ENCODE results near the gene PRAC1. TPM values are rescaled to one million over a fixed set of nuclear protein-coding genes. Genes with fewer than 3 reads are reported as not detected.

PRAC1 gene
- polyA plus RNA-seq, 1 of the 3 experiments (the other 2 are of a cell fraction): not detected

DNA sequence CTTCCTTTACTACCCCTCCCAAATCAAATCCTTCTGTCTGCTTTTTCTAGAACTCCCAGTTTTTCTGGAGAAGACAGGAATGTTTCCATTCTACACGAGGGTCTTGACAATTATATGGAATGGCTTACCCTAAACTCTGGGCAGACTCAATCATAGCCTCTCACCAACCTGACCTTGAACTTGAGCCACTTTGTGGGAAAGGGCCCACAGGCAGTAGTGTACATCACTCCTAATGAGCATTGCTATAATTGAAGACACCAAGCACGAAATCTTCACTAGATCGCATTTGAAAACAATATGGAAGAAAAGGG, 7.9 kb upstream of the PRAC1 start:
- POLR2A ChIA-PET: no interaction called here
- H3F3A ChIP-seq (replicated peaks; ENCODE audit: insufficient read depth): no peaks in the 10 kb centered on the region
- DNase-seq: no peak

DNA sequence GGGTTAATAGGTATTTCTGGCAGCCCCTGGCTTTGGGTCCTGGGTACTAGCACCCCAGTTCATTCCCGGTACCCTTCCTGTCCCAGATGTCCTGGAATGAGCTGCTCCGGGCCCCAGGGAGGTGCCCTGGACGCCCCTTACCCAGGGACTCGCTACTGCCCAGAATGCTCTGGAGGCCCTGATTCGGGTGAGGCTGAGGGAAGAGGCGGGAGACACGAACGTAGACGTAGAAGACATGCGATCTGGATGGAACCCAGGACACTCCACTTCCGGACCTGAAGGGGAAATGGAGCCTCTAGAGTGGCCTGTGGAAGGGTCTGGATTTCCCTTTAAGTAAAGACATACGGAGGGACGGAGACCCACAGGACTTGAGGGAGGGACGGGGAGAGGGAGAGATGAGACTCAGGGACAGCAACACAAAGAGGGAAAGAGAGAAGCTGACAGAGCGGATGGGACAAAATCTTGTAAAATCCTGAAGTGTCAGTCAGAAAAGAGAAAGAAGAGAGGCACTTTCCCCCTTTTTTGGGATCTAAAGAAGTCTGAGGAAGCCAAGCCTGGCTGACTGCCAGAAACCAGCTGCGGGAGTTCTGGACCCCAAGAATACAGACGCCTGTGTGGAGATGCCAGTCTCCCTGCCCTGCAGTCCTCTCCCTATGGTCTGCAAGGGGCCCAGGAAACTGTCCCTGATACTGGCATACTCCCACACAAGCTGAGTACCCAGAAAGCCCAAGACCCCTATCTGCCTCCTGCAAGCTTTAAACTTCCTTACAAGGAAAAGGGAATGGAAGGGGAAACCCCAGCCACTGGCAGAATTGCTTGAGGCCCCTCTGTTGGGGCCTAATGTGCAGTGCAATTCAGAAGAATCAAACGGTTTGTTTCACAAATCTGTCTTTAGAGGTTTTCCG, 7.3 kb upstream of the PRAC1 start:
- Histone ChIP-seq H3K27me3 (ENCODE audit: insufficient read depth) (peaks cover 99% of the 10 kb centered on the region), H3K4me2 (no peak overlapping the region), H3F3A (replicated peaks; ENCODE audit: insufficient read depth) (no peaks in the 10 kb centered on the region), H3K27ac (ENCODE audit: low read depth in 2 of 2, low read length in 1 of 2) (no peak overlapping the region), H3K4me1 (ENCODE audit: control insufficient read depth in 1 of 2, insufficient read depth in 2 of 2, low read depth in 1 of 2, low read length in 1 of 2) (no peaks in the 10 kb centered on the region), H3K36me3 (replicated peaks in 1 of 2; ENCODE audit: control insufficient read depth in 1 of 2, insufficient read depth in 2 of 2, low read length in 1 of 2) (no peaks in the 10 kb centered on the region), H4K20me1 (ENCODE audit: insufficient read depth) (no peaks in the 10 kb centered on the region), H2AFZ (ENCODE audit: low read depth) (no peak overlapping the region), H3K4me3 (ENCODE audit: low read depth in 2 of 2, low read length in 1 of 2) (no peak overlapping the region), H3K9me3 (no peaks in the 10 kb centered on the region), H3K9me2 (no peaks in the 10 kb centered on the region), H3K9ac (no peak overlapping the region), H3K79me2 (ENCODE audit: insufficient read depth) (no peaks in the 10 kb centered on the region)
- POLR2A ChIA-PET: no interaction called here
- no peak for DNase-seq
- TF ChIP-seq RAD21 (IDR thresholded peaks at IDR 0.05; ENCODE audit: low read length) (no peak), EZH2phosphoT487 (IDR thresholded peaks at IDR 0.05; ENCODE audit: borderline replicate concordance, low read depth) (peak; percentile 25; the same call in 1 of the 2 replicates)
- CTCF ChIA-PET: interaction anchor here (1.6 to 13.9 kb wide), 2 partner anchors 58 to 152 kb away, joined by 4 to 328 read pairs; no protein-coding TSS in a partner anchor
- 13% methylated on average over 19 of the region's 19 CpGs for WGBS (ENCODE audit: low lambda C conversion rate)

More for the DNA sequence above, 7.9 kb upstream of the PRAC1 start:
- H3K4me2 ChIP-seq: no peak overlapping the region
- CTCF ChIA-PET: interaction anchor here (3.8 to 13.9 kb wide), 2 partner anchors 148 to 151 kb away, joined by 25 to 328 read pairs; no protein-coding TSS in a partner anchor
- no peaks in the 10 kb centered on the region for H3K36me3 ChIP-seq (replicated peaks in 1 of 2; ENCODE audit: control insufficient read depth in 1 of 2, insufficient read depth in 2 of 2, low read length in 1 of 2)
- H3K4me3 ChIP-seq (ENCODE audit: low read depth in 2 of 2, low read length in 1 of 2): no peak overlapping the region
- no peak overlapping the region for H3K9ac ChIP-seq
- peaks cover 99% of the 10 kb centered on the region for H3K27me3 ChIP-seq (ENCODE audit: insufficient read depth)
- H3K4me1 ChIP-seq (ENCODE audit: control insufficient read depth in 1 of 2, insufficient read depth in 2 of 2, low read depth in 1 of 2, low read length in 1 of 2): no peaks in the 10 kb centered on the region
- TF ChIP-seq MXI1 (IDR thresholded peaks at IDR 0.05; ENCODE audit: low read depth, low read length): no peak
- no peak for TF ChIP-seq ELF1 (IDR thresholded peaks at IDR 0.05)
- TF ChIP-seq YY1 (IDR thresholded peaks at IDR 0.05; ENCODE audit: low read depth): no peak
- TF ChIP-seq, protein P1, sequence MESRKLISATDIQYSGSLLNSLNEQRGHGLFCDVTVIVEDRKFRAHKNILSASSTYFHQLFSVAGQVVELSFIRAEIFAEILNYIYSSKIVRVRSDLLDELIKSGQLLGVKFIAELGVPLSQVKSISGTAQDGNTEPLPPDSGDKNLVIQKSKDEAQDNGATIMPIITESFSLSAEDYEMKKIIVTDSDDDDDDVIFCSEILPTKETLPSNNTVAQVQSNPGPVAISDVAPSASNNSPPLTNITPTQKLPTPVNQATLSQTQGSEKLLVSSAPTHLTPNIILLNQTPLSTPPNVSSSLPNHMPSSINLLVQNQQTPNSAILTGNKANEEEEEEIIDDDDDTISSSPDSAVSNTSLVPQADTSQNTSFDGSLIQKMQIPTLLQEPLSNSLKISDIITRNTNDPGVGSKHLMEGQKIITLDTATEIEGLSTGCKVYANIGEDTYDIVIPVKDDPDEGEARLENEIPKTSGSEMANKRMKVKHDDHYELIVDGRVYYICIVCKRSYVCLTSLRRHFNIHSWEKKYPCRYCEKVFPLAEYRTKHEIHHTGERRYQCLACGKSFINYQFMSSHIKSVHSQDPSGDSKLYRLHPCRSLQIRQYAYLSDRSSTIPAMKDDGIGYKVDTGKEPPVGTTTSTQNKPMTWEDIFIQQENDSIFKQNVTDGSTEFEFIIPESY (IDR thresholded peaks at IDR 0.05; ENCODE audit: borderline replicate concordance, low read depth): no peak
- no peak for TF ChIP-seq TCF12 (IDR thresholded peaks at IDR 0.05)
- no peak for TF ChIP-seq TEAD4 (IDR thresholded peaks at IDR 0.05; ENCODE audit: borderline replicate concordance, insufficient read depth)
- TF ChIP-seq SMC3 (IDR thresholded peaks at IDR 0.05; ENCODE audit: low read depth, low read length): no peak
- TF ChIP-seq, protein P2, sequence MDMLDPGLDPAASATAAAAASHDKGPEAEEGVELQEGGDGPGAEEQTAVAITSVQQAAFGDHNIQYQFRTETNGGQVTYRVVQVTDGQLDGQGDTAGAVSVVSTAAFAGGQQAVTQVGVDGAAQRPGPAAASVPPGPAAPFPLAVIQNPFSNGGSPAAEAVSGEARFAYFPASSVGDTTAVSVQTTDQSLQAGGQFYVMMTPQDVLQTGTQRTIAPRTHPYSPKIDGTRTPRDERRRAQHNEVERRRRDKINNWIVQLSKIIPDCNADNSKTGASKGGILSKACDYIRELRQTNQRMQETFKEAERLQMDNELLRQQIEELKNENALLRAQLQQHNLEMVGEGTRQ (IDR thresholded peaks at IDR 0.05; ENCODE audit: borderline replicate concordance, low read depth, low read length): no peak
- TF ChIP-seq SIN3A (IDR thresholded peaks at IDR 0.05; ENCODE audit: borderline replicate concordance, low read depth, low read length): no peak
- TF ChIP-seq GABPA (IDR thresholded peaks at IDR 0.05; ENCODE audit: low read depth): no peak
- TF ChIP-seq GATA2 (CRISPR knock-in tag; IDR thresholded peaks at IDR 0.05): no peak
- no peak for TF ChIP-seq NFIC (IDR thresholded peaks at IDR 0.05; ENCODE audit: borderline replicate concordance)
- no peak for TF ChIP-seq MEF2A (IDR thresholded peaks at IDR 0.05; ENCODE audit: borderline replicate concordance, low read depth)
- TF ChIP-seq, protein P3, sequence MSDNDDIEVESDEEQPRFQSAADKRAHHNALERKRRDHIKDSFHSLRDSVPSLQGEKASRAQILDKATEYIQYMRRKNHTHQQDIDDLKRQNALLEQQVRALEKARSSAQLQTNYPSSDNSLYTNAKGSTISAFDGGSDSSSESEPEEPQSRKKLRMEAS (IDR thresholded peaks at IDR 0.05; ENCODE audit: low read depth): no peak
- TF ChIP-seq CHD2 (IDR thresholded peaks at IDR 0.05; ENCODE audit: low read length, partially characterized antibody): no peak
- no peak; the same call in 1 of the 2 replicates for TF ChIP-seq EZH2phosphoT487 (IDR thresholded peaks at IDR 0.05; ENCODE audit: borderline replicate concordance, low read depth)
- TF ChIP-seq NRF1 (IDR thresholded peaks at IDR 0.05; ENCODE audit: low read depth, low read length): no peak
- TF ChIP-seq FOSL2 (IDR thresholded peaks at IDR 0.05; ENCODE audit: borderline replicate concordance, low read depth): no peak
- 14% methylated on average over 3 of the region's 3 CpGs for WGBS (ENCODE audit: low lambda C conversion rate)
- H3K9me2 ChIP-seq: no peaks in the 10 kb centered on the region
- no peak overlapping the region for H2AFZ ChIP-seq (ENCODE audit: low read depth)
- H4K20me1 ChIP-seq (ENCODE audit: insufficient read depth): no peaks in the 10 kb centered on the region
- H3K9me3 ChIP-seq: no peaks in the 10 kb centered on the region
- no peak overlapping the region for H3K27ac ChIP-seq (ENCODE audit: low read depth in 2 of 2, low read length in 1 of 2)
- no peaks in the 10 kb centered on the region for H3K79me2 ChIP-seq (ENCODE audit: insufficient read depth)

Data from SK-N-SH (cell line).